ENCODE measurements around the gene GRK7. TPM values are rescaled to one million over a fixed set of nuclear protein-coding genes. Genes with fewer than 3 reads are reported as not detected.

GRK7 gene
- total RNA-seq, 2 experiments from 2014 or later, result not detected

DNA sequence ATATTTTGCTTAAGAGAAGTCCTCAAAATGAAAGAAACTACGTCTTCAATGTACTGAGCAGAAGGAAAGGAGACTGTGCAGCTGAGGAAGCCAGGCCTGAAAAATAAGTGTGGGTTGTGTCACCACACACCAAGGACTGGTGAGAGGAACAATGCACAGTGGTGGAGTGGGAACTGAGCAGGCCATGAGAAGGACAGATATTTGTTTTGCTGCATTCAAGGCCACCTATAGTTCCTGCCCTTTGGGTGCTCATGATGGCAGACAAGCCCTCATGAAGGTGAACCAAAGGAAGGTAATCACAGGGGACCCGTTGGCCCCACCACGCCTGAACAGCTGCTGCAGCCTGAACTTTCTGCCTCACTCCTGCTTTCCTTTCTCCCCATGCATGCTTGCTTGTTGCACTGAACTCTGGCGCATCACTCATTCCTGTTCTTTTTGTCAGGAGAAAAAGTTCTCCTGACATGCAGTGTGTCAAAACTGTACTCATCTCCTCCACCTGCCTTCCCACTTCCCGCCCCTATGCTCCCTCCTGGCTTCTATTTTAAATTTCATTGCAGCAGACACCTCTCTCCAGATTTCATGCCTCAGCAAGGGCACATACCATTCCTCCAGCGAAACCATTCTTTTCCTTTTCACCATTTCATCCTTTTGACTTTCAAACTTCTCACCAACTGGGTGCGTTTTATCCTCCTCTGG, 27.3 kb upstream of the GRK7 start:
- no peak overlapping the region for H3K27ac ChIP-seq (ENCODE audit: low read depth, low read length, poor library complexity, severe bottlenecking)
- DNase-seq (ENCODE audit: low spot score), result no peak
- H3K4me3 ChIP-seq (ENCODE audit: low read depth, low read length, poor library complexity, severe bottlenecking), result no peak overlapping the region
- H3K9me3 ChIP-seq (ENCODE audit: low read length), result no peaks in the 10 kb centered on the region
- POLR2A ChIA-PET, result no interaction called here
- CTCF ChIA-PET (ENCODE audit: unreplicated experiment), result no interaction called here
- intact Hi-C loops (cut with micrococcal nuclease; ENCODE audit: unreplicated experiment), result loop anchor here (5.0 to 10.0 kb wide), 4 partner anchors 251 to 711 kb away; partner anchors contain the start of genes RASA2 and XRN1
- peaks cover 34% of the 10 kb centered on the region for H3K4me1 ChIP-seq (ENCODE audit: insufficient read depth, low read length, poor library complexity, severe bottlenecking)
- peaks cover 11% of the 10 kb centered on the region for H3K36me3 ChIP-seq (ENCODE audit: insufficient read depth, low read length)
- H3K79me2 ChIP-seq (ENCODE audit: insufficient read depth, low read depth, low read length), result peaks cover 27% of the 10 kb centered on the region
- H4K20me1 ChIP-seq (ENCODE audit: insufficient read depth, low read length), result peaks cover 19% of the 10 kb centered on the region
- H2AFZ ChIP-seq (ENCODE audit: low read length), result peak overlapping the region; percentile 98; the same call in 1 of the 2 replicates
- H3K9me2 ChIP-seq (ENCODE audit: insufficient read depth, low read length), result no peaks in the 10 kb centered on the region
- H3K4me2 ChIP-seq (ENCODE audit: low read length), result no peak overlapping the region
- TF ChIP-seq, protein P1, sequence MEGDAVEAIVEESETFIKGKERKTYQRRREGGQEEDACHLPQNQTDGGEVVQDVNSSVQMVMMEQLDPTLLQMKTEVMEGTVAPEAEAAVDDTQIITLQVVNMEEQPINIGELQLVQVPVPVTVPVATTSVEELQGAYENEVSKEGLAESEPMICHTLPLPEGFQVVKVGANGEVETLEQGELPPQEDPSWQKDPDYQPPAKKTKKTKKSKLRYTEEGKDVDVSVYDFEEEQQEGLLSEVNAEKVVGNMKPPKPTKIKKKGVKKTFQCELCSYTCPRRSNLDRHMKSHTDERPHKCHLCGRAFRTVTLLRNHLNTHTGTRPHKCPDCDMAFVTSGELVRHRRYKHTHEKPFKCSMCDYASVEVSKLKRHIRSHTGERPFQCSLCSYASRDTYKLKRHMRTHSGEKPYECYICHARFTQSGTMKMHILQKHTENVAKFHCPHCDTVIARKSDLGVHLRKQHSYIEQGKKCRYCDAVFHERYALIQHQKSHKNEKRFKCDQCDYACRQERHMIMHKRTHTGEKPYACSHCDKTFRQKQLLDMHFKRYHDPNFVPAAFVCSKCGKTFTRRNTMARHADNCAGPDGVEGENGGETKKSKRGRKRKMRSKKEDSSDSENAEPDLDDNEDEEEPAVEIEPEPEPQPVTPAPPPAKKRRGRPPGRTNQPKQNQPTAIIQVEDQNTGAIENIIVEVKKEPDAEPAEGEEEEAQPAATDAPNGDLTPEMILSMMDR (conservative IDR thresholded peaks at IDR 0.05; ENCODE audit: low read length), result no peak
- no peak for TF ChIP-seq EZH2phosphoT487 (IDR thresholded peaks at IDR 0.05; ENCODE audit: borderline replicate concordance, low read depth, low read length)
- BruUV-seq (replicated peaks), result no TSS peak

DNA sequence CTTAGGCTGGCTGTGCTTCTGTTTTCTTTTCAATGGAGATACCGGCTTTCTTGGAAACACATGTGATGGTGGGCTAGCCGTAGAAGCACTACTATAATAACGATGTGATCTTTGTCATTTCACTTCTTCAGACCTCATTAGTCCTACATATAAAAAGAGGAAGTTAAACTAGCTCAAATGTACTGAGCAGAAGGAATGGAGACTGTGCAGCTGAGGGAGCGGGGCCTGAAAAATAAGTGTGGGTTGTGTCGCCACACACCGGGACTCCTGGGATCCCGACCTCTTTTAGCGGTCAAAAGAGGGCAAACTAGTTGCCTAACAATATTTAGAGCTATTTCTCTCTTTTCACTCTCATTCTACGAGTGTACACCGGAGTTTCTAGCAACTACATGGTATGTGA, 26.1 kb upstream of the GRK7 start:
- no peaks in the 10 kb centered on the region for H3K9me3 ChIP-seq (ENCODE audit: low read length)
- H3K4me2 ChIP-seq (ENCODE audit: low read length), result peak overlapping the region; percentile 41
- H3K27ac ChIP-seq (ENCODE audit: low read depth, low read length, poor library complexity, severe bottlenecking), result peak overlapping the region; percentile 66
- peaks cover 40% of the 10 kb centered on the region for H3K4me1 ChIP-seq (ENCODE audit: insufficient read depth, low read length, poor library complexity, severe bottlenecking)
- ChIA-PET POLR2A (interaction anchor here (0.5 to 0.7 kb wide), 6 partner anchors 40 to 301 kb away, joined by 3 to 8 read pairs (median 4); no protein-coding TSS in a partner anchor), CTCF (ENCODE audit: unreplicated experiment) (no interaction called here)
- TF ChIP-seq, protein P1 (conservative IDR thresholded peaks at IDR 0.05; ENCODE audit: low read length), result no peak
- no peak for TF ChIP-seq EZH2phosphoT487 (IDR thresholded peaks at IDR 0.05; ENCODE audit: borderline replicate concordance, low read depth, low read length)
- intact Hi-C loops (cut with micrococcal nuclease; ENCODE audit: unreplicated experiment), result loop anchor here (5.0 to 10.0 kb wide), 4 partner anchors 252 to 710 kb away; partner anchors contain the start of genes RASA2 and XRN1
- no peaks in the 10 kb centered on the region for H3K9me2 ChIP-seq (ENCODE audit: insufficient read depth, low read length)
- H3K36me3 ChIP-seq (ENCODE audit: insufficient read depth, low read length), result peaks cover 22% of the 10 kb centered on the region
- peaks cover 23% of the 10 kb centered on the region for H4K20me1 ChIP-seq (ENCODE audit: insufficient read depth, low read length)
- H3K79me2 ChIP-seq (ENCODE audit: insufficient read depth, low read depth, low read length), result peaks cover 39% of the 10 kb centered on the region
- DNase-seq (ENCODE audit: low spot score), result peak; percentile 46
- peak overlapping the region; percentile 17 for H3K4me3 ChIP-seq (ENCODE audit: low read depth, low read length, poor library complexity, severe bottlenecking)
- no TSS peak for BruUV-seq (replicated peaks)
- H2AFZ ChIP-seq (ENCODE audit: low read length), result peak overlapping the region; percentile 98

DNA sequence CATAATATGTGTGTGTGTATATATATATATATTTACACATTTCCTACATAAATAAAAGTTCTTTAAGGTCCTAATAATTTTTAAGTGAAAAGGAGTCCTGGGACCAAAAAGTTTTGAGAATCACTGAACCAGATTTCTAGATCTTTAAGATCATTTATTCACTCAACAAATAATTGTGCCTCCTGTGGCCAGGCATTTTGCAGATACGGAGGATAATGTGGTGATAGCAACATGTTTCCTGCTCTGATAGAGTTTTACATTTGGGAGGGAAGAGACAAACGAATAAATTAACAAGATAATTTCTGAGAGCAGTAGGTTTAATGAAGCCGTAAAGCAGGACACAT, 25.6 kb upstream of the GRK7 start:
- Histone ChIP-seq H4K20me1 (ENCODE audit: insufficient read depth, low read length) (peaks cover 23% of the 10 kb centered on the region), H3K79me2 (ENCODE audit: insufficient read depth, low read depth, low read length) (peaks cover 44% of the 10 kb centered on the region), H3K27ac (ENCODE audit: low read depth, low read length, poor library complexity, severe bottlenecking) (peak overlapping the region; percentile 66), H3K9me2 (ENCODE audit: insufficient read depth, low read length) (no peaks in the 10 kb centered on the region), H3K4me3 (ENCODE audit: low read depth, low read length, poor library complexity, severe bottlenecking) (peak overlapping the region; percentile 96), H3K36me3 (ENCODE audit: insufficient read depth, low read length) (peaks cover 26% of the 10 kb centered on the region), H3K4me2 (ENCODE audit: low read length) (peak overlapping the region; percentile 72), H3K9me3 (ENCODE audit: low read length) (no peaks in the 10 kb centered on the region), H2AFZ (ENCODE audit: low read length) (peak overlapping the region; percentile 98), H3K4me1 (ENCODE audit: insufficient read depth, low read length, poor library complexity, severe bottlenecking) (peaks cover 40% of the 10 kb centered on the region)
- no peak for TF ChIP-seq EZH2phosphoT487 (IDR thresholded peaks at IDR 0.05; ENCODE audit: borderline replicate concordance, low read depth, low read length)
- TF ChIP-seq, protein P1 (conservative IDR thresholded peaks at IDR 0.05; ENCODE audit: low read length), result no peak
- POLR2A ChIA-PET, result interaction anchor here (0.6 to 0.7 kb wide), 2 partner anchors 88 to 300 kb away, joined by 3 to 5 read pairs; no protein-coding TSS in a partner anchor
- no peak for DNase-seq (ENCODE audit: low spot score)
- BruUV-seq (replicated peaks), result TSS peak; percentile 90
- intact Hi-C loops (cut with micrococcal nuclease; ENCODE audit: unreplicated experiment), result loop anchor here (1.0 to 10.0 kb wide), 7 partner anchors 138 to 710 kb away; partner anchors contain the start of genes RASA2 and XRN1
- CTCF ChIA-PET (ENCODE audit: unreplicated experiment), result no interaction called here
